HS-27A (cell line): ENCODE data around the gene IRX4.

Source experiments
- DNase-seq: peaks from one replicate; pipeline ENCODE4 v3.0.0-alpha.2; 2012; ENCODE audit warnings: low read depth, missing footprints

Gene IRX4

GRCh38 chr5:1882337-1883119 lies at the start of gene IRX4:
Gene IRX4 (minus strand): TSS chr5:1882925. CDS start chr5:1882647, 278 bp downstream.
- no peak for DNase-seq

DNA sequence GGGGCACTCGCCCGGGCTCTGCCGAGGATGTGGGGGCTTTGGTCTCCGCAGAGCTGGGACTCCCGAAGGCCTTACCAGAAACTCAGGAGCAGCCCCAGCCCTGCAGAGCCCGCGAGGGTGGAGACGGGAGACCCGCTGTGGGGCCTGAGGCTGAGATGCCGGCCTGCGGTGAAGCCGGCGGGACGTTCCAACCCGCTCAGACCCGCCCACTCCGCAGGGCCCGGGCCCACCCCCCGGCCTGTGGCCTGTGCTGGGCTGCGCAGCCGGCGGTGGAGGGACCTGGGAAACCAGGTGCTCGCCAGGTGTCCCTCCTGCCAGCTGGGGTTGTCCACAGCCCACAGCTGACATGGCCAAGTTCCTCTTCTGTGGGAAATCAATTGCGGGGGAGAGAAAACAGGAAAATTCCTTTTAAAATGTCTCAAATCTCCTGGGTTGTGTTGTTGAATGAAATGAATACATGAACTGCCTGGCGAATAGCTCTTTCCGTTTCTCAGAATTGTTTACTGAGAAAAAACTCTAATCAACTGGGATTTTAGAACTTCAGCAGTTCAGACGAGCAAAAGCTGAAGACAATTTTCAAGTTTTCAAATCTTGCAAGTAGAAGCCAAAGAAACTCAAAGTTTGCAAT lies 49.0 kb upstream of the IRX4 start:
- DNase-seq, result no peak

DNA sequence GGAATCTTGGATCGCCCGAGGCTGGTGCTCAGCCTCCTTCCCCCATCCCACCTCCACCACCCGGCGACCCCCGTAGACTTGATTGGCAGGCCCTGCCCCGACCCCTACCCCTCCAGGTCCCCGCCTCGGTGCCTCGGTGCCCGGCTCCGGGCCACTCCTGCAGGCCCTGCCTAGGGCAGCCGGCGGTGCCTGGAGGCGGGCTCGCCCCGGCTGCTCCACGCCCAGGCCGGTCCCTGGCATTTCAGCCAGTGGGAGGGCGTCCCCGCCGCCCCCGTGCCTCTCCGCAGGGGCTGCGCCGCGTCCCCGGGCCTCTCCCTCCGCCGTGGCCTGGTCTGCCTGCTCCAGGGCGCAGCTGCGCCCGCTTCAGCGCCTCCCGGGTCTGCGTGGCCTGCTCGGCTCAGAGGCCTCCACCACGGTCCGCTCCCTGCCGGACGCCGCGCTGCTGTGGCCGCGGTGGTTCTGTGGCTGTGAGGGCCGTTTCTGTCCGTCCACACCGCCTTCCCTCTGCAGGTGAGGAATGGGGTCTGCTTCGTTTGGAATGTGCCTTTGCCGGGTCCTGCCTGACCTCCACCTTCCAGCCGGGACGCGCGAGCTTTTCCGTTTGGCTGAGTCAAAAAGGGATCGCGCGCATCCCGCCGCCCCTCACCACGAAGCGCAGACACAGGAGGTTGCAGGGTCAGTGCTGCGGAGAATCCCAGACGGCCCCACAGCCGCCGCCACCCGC lies 48.3 kb upstream of the IRX4 start:
- DNase-seq, result no peak

- no peak for DNase-seq
These were observed 47.8 kb upstream of the IRX4 start for GRCh38 chr5:1930501-1930879.

GRCh38 chr5:1929108-1929991 lies 46.6 kb upstream of the IRX4 start:
- DNase-seq, result no peak

DNA sequence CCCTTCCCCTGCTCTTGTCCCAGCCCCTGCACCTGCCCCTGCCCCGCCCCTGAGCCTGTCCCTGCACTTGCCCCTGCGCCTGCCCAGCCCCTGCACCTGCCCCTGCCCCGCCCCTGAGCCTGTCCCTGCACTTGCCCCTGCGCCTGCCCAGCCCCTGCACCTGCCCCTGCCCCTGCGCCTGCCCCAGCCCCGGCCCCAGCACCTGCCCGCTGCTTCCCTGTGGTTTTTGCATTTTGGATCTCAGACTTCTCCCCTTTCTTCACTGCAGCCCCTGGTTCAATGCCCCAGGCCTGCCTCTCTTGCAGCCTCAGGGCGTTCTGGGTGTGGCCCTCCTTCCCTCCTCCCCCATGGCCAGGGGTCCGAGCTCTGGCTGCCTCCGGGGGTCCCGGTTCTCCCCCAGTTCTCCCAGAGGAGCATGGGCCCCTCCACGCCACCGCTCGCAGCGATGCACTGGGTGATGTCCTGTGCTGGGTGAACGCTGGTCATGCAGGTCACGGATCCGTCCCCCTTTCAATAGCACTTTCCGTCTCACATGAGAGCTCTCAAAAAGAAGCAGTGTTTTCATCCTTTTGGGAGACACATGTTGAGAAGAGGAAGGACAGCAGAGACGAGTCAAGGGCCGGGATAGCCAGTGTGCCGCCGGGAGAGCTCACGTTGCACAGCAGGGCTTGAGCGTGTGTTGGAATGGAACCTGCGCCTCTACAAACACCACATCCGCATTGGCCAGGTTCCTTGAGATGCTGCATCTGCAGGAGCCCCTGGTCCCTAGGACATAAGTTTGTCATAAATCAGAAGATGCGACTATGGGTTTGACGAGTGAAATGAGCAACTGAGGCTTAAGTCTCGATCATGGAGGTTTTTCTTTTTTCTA lies 44.0 kb upstream of the IRX4 start:
- no peak for DNase-seq

DNA sequence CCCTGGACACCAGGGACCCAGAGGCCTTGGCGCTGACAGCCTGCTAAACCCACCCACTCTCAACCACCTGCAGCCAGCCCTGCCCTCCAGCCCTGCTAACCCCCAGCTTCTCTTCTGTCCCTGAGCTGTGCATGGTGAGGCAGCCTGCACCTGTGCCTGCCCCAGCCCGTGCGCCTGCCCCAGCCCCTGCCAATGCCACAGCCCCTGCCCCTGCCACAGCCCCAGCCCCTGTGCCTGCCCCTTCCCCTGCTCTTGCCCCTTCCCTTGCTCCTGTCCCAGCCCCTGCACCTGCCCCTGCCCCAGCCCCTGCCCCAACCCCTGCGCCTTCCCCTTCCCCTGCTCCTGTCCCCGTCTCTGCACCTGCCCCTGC lies 43.3 kb upstream of the IRX4 start:
- no peak for DNase-seq

GRCh38 chr5:1925111-1926070 lies 42.7 kb upstream of the IRX4 start:
- DNase-seq, result no peak

- no peak for DNase-seq
These were observed 41.0 kb upstream of the IRX4 start for GRCh38 chr5:1923766-1924165.

GRCh38 chr5:1923341-1923740 lies 40.6 kb upstream of the IRX4 start:
- no peak for DNase-seq

GRCh38 chr5:1921711-1922110 lies 39.0 kb upstream of the IRX4 start:
- DNase-seq, result no peak

DNA sequence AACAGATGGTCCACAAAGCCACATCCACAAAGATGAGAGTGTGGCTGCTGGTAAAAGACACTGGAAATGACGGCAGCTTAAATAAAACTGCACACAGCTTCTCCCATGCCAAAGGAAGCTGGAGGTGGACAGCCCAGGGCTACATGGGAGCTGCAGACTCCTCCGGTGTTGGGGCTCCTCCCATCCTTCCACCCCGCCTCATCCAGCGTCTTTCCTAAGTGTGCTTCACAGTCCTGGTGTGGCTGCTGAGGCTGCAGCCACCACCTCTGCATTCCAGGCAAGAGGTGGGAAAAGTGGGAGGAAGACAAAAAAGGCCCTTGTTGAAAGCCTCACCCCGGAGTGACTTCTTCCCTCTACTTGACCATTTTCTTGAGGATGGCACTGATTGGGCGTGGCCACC lies 37.0 kb upstream of the IRX4 start:
- DNase-seq, result no peak

DNA sequence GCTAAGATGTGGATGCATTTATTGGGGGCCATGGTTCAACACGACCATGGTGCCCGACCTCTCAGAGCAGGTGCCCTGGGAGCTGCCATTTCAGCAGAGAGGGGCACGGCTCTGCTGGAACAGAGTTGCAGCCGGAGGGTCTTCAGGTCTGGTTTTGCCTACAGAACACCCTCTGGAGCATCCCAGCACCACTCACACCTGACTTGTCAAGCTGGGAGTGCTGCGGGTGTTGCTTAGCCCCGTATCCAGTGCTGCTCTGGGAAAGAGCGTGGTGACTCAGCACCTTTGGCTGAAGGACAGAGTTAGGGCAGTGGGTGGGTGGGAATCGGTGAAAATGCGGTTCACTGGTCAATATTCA lies 36.5 kb upstream of the IRX4 start:
- no peak for DNase-seq

- no peak for DNase-seq
These were observed 35.9 kb upstream of the IRX4 start for GRCh38 chr5:1918488-1919208.

- no peak for DNase-seq
These were observed 35.2 kb upstream of the IRX4 start for GRCh38 chr5:1917830-1918487.

- no peak for DNase-seq
These were observed 33.6 kb upstream of the IRX4 start for GRCh38 chr5:1916041-1917001.

- DNase-seq, result no peak
These were observed 32.6 kb upstream of the IRX4 start for GRCh38 chr5:1915316-1915715.

GRCh38 chr5:1914471-1914870 lies 31.7 kb upstream of the IRX4 start:
- no peak for DNase-seq
